GM08714 (cell line): ENCODE measurements around the gene KIF22.
"Not testable (repeated sequence)": the region's sequence is repeated elsewhere in the genome, so short reads cannot be mapped to it uniquely, and the experiment has no call there.

ENCODE experiments used
- H3K4me3 ChIP-seq: fragments of 200-500 bp; sonication (Bioruptor generic); 2 replicates; pipeline ENCODE4 v1.5.1; 2014; ENCODE audit warnings: mild to moderate bottlenecking, low read length, inconsistent platforms
- ZNF274 ChIP-seq: IDR thresholded peaks from 2 replicates; pipeline ENCODE4 v1.6.1; 2012; ENCODE audit warnings: mild to moderate bottlenecking, low read depth, low read length

Gene KIF22

DNA sequence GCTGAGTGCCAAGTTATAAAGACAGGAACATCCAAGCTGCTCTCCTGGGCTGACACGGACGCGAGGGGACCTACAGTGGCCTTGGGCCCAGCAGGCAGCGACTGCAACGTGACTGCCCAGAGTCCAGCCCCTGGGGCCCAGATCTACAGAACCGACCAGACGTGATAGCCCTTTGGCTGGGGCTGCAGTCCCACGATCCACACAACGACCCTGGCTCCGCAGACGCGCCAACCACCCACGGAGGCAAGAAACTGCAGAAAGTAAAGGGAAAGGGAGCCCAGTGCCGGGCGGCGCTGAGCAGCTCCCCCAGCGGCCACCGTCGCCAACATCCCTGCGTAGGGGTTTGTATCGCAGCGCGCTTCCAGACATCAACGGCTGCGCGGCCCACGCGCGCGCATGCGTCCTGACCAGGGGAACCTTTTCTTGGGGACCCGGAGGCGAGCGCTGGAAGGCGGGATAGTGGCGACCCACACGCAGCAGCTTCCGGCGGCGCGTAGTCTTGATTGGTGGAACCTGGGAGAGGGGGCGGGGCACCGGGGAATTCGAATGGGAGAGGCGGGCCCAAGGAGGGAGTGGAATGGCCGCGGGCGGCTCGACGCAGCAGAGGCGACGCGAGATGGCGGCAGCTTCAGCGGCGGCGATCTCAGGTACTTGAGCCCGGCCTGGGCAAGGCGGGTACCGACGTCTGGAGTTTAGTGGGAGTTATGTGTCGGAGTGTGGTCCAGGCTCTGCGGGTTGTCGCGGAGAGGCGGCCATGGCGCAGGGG is at the start of gene KIF22:
TSS of gene KIF22 (plus strand) at position 569 of the 766 bp plus-strand sequence. CDS start at position 578, 9 bp downstream.
- H3K4me3 ChIP-seq: peak within 1 kb of the TSS; percentile 76
- TF ChIP-seq ZNF274: no peak

DNA sequence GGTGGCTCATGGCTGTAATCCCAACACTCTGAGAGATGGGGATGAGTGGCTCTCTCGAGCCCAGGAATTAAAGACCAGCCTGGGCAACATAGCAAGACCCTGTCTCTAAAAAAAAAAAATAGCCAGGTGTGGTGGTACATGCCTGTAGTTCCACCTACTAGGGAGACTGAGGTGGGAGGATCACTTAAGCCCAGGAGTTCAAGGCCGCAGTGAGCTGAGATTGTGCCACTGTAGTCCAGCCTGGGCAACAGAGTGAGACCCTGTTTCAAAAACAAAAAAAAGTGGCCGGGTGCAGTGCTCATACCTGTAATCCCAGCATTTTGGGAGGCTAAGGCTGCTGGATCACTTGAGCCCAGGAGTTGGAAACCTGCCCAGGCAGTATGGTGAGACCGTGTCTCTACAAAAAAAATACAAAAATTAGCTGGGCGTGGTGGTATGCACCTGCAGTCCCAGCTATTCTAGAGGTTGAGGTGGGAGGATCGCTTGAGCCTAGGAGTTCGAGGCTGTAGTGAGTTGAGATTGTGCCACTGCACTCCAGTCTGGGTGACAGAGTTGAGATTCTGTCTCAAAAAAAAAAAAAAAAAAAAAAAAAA is 47.8 kb upstream of the KIF22 start:
- H3K4me3 ChIP-seq: no peak overlapping the region
- TF ChIP-seq ZNF274: no peak

DNA sequence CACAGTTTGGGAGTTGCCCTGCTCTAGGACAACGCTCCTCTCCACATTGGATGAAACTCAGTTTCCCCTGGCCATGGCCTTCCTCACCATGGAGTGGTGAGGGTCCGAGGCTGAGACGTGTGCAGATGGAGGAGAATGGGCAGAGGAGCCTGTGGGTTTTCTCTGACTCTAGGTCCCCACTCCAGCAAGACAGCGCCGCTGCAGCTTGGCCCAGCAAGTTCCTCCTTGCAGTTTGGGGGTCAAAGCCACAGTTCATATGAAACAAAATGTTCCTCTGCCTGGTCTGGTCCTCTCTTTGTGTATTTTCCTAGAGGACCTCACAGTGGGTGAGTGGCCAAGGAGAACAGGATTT is 47.1 kb upstream of the KIF22 start:
- no peak overlapping the region for H3K4me3 ChIP-seq
- no peak for TF ChIP-seq ZNF274

DNA sequence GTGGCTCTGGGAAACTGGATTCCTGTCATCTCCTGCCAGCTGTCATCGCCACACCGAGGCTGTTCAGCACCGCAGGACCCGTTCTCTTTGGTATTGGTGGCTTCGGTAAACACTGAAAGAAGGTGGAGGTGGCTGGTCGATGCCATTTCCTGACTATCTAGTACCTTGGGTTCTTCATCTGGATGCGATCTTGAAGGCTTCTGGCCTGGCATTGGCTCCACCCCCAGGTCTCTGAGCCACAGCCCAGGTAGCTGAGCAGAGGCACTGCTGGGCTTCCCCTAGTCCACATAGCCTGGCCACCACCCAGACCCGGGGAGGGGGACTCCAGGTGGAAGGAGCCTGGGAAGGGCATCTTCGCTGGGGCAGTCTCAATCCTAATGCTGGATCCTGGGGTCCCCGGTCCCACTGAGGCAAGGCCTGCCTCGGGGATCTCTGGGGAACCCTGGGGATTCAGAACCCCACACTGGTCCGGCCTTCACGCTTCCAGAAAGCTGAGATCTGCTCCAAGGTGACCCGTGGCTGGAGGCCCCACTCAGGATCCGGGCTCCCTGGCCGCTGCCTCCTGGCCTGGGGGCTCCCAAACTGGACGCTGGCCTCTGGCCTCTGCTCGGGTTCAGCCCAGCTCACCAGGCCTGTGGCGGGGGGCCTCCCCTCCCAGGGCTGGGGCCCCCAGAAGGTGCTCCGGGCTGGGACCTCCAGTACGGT is 46.6 kb upstream of the KIF22 start:
- TF ChIP-seq ZNF274: no peak
- H3K4me3 ChIP-seq: no peak overlapping the region

GRCh38 chr16:29744541-29745101 is 45.9 kb upstream of the KIF22 start:
- TF ChIP-seq ZNF274: no peak
- H3K4me3 ChIP-seq: peak overlapping the region; percentile 67; the same call in 1 of the 2 replicates

GRCh38 chr16:29745121-29745852 is 45.3 kb upstream of the KIF22 start:
- TF ChIP-seq ZNF274: no peak
- peak overlapping the region; percentile 67; the same call in 1 of the 2 replicates for H3K4me3 ChIP-seq

DNA sequence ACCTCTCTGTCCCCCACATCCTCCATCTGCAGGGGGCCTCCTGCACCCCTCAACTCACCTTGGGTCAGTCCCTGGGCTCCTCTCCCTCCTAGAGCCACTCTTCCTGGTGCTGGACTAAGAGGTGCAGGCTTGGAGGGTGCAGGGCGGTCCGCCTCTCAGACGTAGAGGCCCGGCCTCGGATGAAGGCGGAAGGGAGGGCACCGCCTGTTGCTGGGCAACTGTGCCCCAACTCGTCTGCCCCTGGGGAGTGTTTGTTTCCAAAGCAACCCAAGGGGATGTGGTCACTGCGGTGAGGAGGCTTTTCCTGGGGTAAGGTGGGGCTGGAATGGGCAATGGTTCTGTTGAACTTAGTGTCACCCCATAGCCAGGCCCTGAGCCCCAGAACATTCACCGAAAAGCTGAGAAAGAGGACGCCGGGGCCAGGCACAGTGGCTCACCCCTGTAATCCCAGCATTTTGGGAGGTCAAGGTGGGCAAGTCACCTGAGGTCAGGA is 44.7 kb upstream of the KIF22 start, which contains the start of gene C16orf54:
TSS of gene C16orf54 (minus strand) at position 138 of the 493 bp plus-strand sequence. CDS start 1,039 bp downstream, outside the sequence.
- TF ChIP-seq ZNF274: no peak
- H3K4me3 ChIP-seq: peak within 1 kb of the TSS; percentile 67; the same call in 1 of the 2 replicates

- peak overlapping the region; percentile 67; the same call in 1 of the 2 replicates for H3K4me3 ChIP-seq
Observed at GRCh38 chr16:29746518-29746917, 44.0 kb upstream of the KIF22 start.

- no peak for TF ChIP-seq ZNF274
- H3K4me3 ChIP-seq: no peak overlapping the region
Observed at GRCh38 chr16:29747947-29748759, 42.4 kb upstream of the KIF22 start.

GRCh38 chr16:29748760-29749149 is 41.8 kb upstream of the KIF22 start:
- H3K4me3 ChIP-seq: not testable (repeated sequence)

DNA sequence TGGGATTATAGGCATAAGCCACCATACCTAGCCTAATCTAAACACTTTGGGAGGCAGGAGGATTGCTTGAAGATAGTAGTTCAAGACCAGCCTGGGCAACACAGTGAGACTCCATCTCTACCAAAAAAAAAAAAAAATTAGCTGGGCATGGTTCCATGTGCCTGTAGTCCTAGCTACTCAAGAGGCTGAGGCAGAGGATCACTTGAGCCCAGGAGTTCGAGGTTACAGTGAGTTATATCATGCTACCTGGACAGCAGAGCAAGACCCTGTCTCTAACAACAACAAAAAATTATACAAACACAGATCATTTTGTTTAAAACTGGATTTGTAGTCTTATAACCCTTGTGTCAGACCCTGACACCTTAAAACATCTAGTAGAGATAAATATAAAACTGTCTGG is 37.0 kb upstream of the KIF22 start:
- no peak overlapping the region for H3K4me3 ChIP-seq
- no peak for TF ChIP-seq ZNF274

DNA sequence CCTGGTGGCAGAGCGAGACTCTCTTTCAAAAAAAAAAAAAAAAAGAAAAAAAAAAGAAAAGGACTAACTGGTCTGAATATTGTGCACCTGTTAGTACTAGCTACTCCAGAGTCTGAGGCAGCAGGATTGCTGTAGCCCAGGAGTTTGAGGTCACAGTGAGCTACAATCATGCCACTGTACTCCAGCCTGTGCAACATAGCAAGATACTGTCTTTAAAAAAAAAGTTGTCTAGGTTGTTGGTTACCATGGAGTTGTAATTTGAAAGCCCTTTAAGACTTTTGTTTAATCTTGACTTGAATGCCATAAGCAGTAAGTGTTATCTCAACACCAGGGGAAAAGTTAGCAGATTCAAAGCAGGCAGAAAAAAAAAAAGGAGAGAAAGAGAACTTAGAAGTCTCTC is 33.9 kb upstream of the KIF22 start:
- no peak overlapping the region for H3K4me3 ChIP-seq
- TF ChIP-seq ZNF274: no peak

DNA sequence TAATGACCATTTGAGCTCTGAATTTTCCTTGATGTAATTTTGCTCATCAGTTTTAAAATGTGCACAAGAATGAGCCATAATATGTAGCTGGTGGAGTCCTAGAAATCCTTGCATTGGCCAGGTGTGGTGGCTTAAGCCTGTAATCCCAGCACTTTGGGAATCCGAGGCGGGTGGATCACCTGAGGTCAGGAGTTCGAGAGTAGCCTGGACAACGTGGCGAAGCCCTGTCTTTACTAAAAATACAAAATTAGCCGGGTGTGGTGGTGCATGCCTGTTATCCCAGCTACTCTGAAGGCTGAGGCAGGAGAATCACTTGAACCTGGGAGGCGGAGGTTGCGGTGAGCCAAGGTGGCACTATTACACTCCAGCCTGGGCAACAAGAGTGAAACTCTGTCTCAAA is 33.5 kb upstream of the KIF22 start:
- H3K4me3 ChIP-seq: not testable (repeated sequence)

DNA sequence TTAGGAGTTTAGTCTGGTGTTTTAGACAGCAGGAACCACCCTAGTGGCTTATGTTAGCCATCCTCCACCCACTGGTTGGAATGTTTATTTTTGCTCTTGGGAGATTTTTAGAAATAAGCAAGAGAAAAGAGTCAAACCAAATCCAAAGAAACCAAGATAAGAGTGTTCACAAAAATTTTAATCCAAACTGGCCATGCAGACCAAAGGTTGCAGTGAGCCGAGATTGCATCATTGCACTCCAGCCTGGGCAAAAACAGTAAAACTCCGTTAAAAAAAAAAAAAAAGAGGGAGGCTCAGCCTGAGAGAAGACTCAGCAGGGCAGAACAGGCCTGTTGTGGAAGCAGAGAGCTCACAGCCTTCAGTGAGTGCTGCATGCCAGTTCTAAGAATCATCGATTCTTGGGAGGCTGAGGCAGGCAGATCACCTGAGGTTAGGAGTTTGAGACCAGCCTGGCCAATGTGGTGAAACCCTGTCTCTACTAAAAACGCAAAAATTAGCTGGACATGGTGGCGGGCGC is 32.5 kb upstream of the KIF22 start:
- TF ChIP-seq ZNF274: no peak

More for the DNA sequence above, 32.5 kb upstream of the KIF22 start:
- H3K4me3 ChIP-seq: no peak overlapping the region
